HG03460 (cell line): ENCODE data around the gene BTNL8.

Source experiments
- ATAC-seq: cut with Tn5 transposase; IDR thresholded peaks from one replicate; pipeline ENCODE4 v1.9.1; 2021; ENCODE audit not compliant: unreplicated experiment

The BTNL8 gene

GRCh38 chr5:180898621-180899246 lies at the start of gene BTNL8:
Gene BTNL8, plus strand, starts transcription at chr5:180899159. Its CDS starts 152 bp downstream, at chr5:180899311.
- ATAC-seq, result no peak

- no peak for ATAC-seq
Measured at GRCh38 chr5:180849827-180850226, 49.1 kb upstream of the BTNL8 start.

GRCh38 chr5:180850434-180851078 lies 48.4 kb upstream of the BTNL8 start:
- no peak for ATAC-seq

- no peak for ATAC-seq
Measured at GRCh38 chr5:180852495-180852894, 46.5 kb upstream of the BTNL8 start.

GRCh38 chr5:180853121-180853847 lies 45.7 kb upstream of the BTNL8 start:
- no peak for ATAC-seq

- no peak for ATAC-seq
Measured at GRCh38 chr5:180853848-180854176, 45.1 kb upstream of the BTNL8 start.

GRCh38 chr5:180858586-180858985 lies 40.4 kb upstream of the BTNL8 start:
- no peak for ATAC-seq

GRCh38 chr5:180860273-180860886 lies 38.6 kb upstream of the BTNL8 start:
- ATAC-seq, result peak; percentile 56

- ATAC-seq, result peak; percentile 78
Measured at GRCh38 chr5:180860887-180861822, 37.8 kb upstream of the BTNL8 start, which contains the start of gene ZFP62. Gene ZFP62, minus strand, starts transcription at chr5:180861276. Its CDS starts 57 bp downstream, at chr5:180861219.

GRCh38 chr5:180862645-180863044 lies 36.3 kb upstream of the BTNL8 start:
- ATAC-seq, result no peak

- no peak for ATAC-seq
Measured at GRCh38 chr5:180865981-180866695, 32.8 kb upstream of the BTNL8 start.

- ATAC-seq, result no peak
Measured at GRCh38 chr5:180866985-180867384, 32.0 kb upstream of the BTNL8 start.

- ATAC-seq, result no peak
Measured at GRCh38 chr5:180868960-180869359, 30.0 kb upstream of the BTNL8 start.

GRCh38 chr5:180869587-180869986 lies 29.4 kb upstream of the BTNL8 start:
- no peak for ATAC-seq

- ATAC-seq, result no peak
Measured at GRCh38 chr5:180870276-180871068, 28.5 kb upstream of the BTNL8 start.

- no peak for ATAC-seq
Measured at GRCh38 chr5:180872419-180872818, 26.5 kb upstream of the BTNL8 start.

GRCh38 chr5:180873615-180874520 lies 25.1 kb upstream of the BTNL8 start:
- ATAC-seq, result no peak
